ENCODE data around the gene FYN. TPM values are rescaled to one million over a fixed set of nuclear protein-coding genes. Genes with fewer than 3 reads are reported as not detected.

FYN gene
- total RNA-seq, 1 donor from 2014 or later = 5.2 TPM

GRCh38 chr6:111624401-111625098 lies 248.7 kb downstream of the FYN start:
- ATAC-seq = no peak

GRCh38 chr6:111623046-111623718 lies 250.1 kb downstream of the FYN start:
- ATAC-seq = peak; percentile 74

GRCh38 chr6:111620169-111620568 lies 253.1 kb downstream of the FYN start:
- ATAC-seq = peak; percentile 16

- no peak for ATAC-seq
These were observed 254.8 kb downstream of the FYN start for GRCh38 chr6:111618407-111618806.

GRCh38 chr6:111617149-111617548 lies 256.1 kb downstream of the FYN start:
- no peak for ATAC-seq

- ATAC-seq = peak; percentile 82
These were observed 257.2 kb downstream of the FYN start for GRCh38 chr6:111615916-111616612.

GRCh38 chr6:111614833-111615582 lies 258.2 kb downstream of the FYN start:
- ATAC-seq = peak; percentile 85

GRCh38 chr6:111612379-111612778 lies 260.9 kb downstream of the FYN start:
- no peak for ATAC-seq

GRCh38 chr6:111610548-111611172 lies 262.6 kb downstream of the FYN start:
- no peak for ATAC-seq

Other genes starting within 250 kb of the FYN start
- gene CCN6, start 180.7 kb upstream of the FYN start, total RNA-seq = not detected
- gene TUBE1, start 214.0 kb upstream of the FYN start, total RNA-seq = 13.1 TPM
- 5.1 TPM for gene FAM229B, start 214.1 kb upstream of the FYN start, total RNA-seq